ENCODE data around the gene KLF14.

- TF ChIP-seq EZH2phosphoT487 (IDR thresholded peaks at IDR 0.05; ENCODE audit: insufficient read depth, low read depth) (0 out of 2 replicates have a peak, but pooled peaks have one; percentile 29), EZH2 (IDR thresholded peaks at IDR 0.05; ENCODE audit: insufficient read depth, poor library complexity, severe bottlenecking) (no peak)
These were observed at the start of gene KLF14 for GRCh38 chr7:130733931-130734814.
